Adipose tissue (tissue), 3 donors: Measurements from ENCODE around the gene ARPC5L. TPM values are rescaled to one million over a fixed set of nuclear protein-coding genes. Genes with fewer than 3 reads are reported as not detected.
"Not testable (repeated sequence)": the region's sequence is repeated elsewhere in the genome, so short reads cannot be mapped to it uniquely, and the experiment has no call there.

Experiments used
- H3K27ac ChIP-seq: one replicate; pipeline ENCODE4 v1.5.1; 2013; ENCODE audit warnings: low read depth, low read length
- WGBS, 3 donors: extraction: QIAGEN DNeasy Blood & Tissue Kit; methylation state at CpG; one replicate each; pipeline ENCODE4 v1.1.7; 2013; 5-methylcytosine and 5-hydroxymethylcytosine counted together
- polyA plus RNA-seq, 3 donors: library from polyadenylated mRNA; stranded (reverse); fragments of 200-250 nt; gene quantifications; one replicate each; pipeline ENCODE4 v1.2.3, GENCODE V29; 2013
- donor health status: healthy with polysubstance abuse.
- donor health status: Bipolar disorder and iron deficiency.
- donor health status: healthy.

ARPC5L gene
- polyA plus RNA-seq, 3 donors, result 16.9 to 52.2 (median 27.4) TPM

DNA sequence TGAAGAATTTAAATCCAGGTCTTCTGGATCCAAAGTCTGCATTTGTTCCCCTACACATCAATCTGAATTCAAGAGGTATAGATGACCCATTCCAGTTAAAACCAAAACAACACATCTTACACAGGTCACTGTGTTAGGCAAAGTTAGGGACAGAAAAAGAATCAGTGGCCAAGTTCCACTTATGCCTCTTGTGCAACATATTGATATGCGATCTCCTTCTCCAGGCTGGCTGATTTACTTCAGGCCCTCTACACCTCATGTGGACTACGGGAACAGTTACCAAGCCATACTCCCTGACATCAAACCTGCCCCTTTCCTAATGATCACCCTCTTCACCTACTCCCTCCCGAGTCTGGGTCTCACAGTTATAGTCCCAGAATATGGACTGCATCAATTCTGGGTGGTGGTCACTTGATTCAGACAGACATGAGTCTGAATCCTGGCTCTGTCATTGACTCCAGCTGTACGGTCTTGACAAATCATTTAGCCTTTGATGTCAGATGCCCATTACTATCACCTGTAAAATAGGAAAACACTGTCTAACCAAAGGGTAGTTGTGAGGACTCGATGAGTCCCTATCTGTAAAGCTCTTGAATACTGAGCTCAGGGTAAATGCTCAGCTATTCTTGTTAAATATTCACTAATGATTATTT is 52.9 kb downstream of the ARPC5L start:
- H3K27ac ChIP-seq, result no peak overlapping the region
- WGBS, 3 donors, result 94 to 96% (median 96%) methylated on average over 5 of the region's 5 CpGs

DNA sequence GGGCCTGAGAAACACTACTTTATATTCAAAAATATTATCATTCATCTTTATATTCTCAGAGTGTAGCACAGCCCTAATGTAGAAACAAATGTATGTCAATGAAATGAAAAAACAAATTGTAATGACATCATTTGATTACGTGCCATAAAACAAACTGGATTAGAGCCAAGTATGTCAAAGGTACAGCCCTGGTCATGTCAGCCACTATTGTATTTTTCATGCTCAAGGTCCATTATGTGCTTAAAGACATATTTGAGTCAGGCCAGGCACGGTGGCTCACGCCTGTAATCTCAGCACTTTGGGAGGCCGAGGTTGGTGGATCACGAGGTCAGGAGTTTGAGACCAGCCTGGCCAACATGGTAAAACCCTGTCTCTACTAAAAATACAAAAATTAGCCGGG is 58.5 kb downstream of the ARPC5L start:
- WGBS, 3 donors, result 66 to 87% (median 87%) methylated on average over 6 of the region's 6 CpGs

More for the DNA sequence above, 58.5 kb downstream of the ARPC5L start:
- H3K27ac ChIP-seq, result not testable (repeated sequence)

Other genes starting within 250 kb of the ARPC5L start
- gene NR6A1, start 90.8 kb upstream of the ARPC5L start, polyA plus RNA-seq, result under 1 TPM; 0.13 to 0.61 (median 0.22) TPM
- gene OLFML2A, start 85.0 kb upstream of the ARPC5L start, polyA plus RNA-seq, result 1 to 10 TPM; 1.7 to 5.4 (median 3.7) TPM
- not detected for gene WDR38, start 8.7 kb upstream of the ARPC5L start, polyA plus RNA-seq
- gene RPL35, start 173 bp upstream of the ARPC5L start, polyA plus RNA-seq, result 1,000 to 10,000 TPM; 2,663 to 5,499 (median 3,310) TPM
- gene GOLGA1, start 79.0 kb downstream of the ARPC5L start, polyA plus RNA-seq, result 10 to 100 TPM in 1 of 3 donors, 1 to 10 TPM in 2; 6.4 to 10.0 (median 8.2) TPM